Calu3 (cell line): ENCODE data around the gene ADAM22. TPM values are rescaled to one million over a fixed set of nuclear protein-coding genes. Genes with fewer than 3 reads are reported as not detected.

Source experiments
- BruUV-seq: library from RNA; stranded (reverse); fragments of 400-500 nt; replicated peaks from 2 replicates; lab custom pipeline; 2021; lab: Mats Ljungman, UMichigan
- CTCF ChIA-PET: fragments of 300-600 bp; sonication (Branson Sonifier 250); formaldehyde crosslinking; loops from one replicate; lab custom pipeline; 2022; ENCODE audit warnings: antibody characterized with exemption; lab: Charles Lee
- DNase-seq: peaks from one replicate; pipeline ENCODE4 v3.0.0; 2022
- H3K27ac Mint-ChIP-seq: one replicate; pipeline ENCODE4 v1.8.0; 2022; ENCODE audit warnings: mixed read lengths; ENCODE audit not compliant: unreplicated experiment
- H3K27me3 Mint-ChIP-seq: one replicate; pipeline ENCODE4 v1.8.0; 2022; ENCODE audit warnings: mixed read lengths; ENCODE audit not compliant: unreplicated experiment
- H3K36me3 Mint-ChIP-seq: one replicate; pipeline ENCODE4 v1.8.0; 2022; ENCODE audit warnings: mild to moderate bottlenecking, moderate library complexity, mixed read lengths; ENCODE audit not compliant: insufficient read depth, unreplicated experiment
- H3K4me1 Mint-ChIP-seq: one replicate; pipeline ENCODE4 v1.8.0; 2022; ENCODE audit warnings: mild to moderate bottlenecking, low read depth, mixed read lengths; ENCODE audit not compliant: unreplicated experiment
- H3K4me3 Mint-ChIP-seq: one replicate; pipeline ENCODE4 v1.8.0; 2022; ENCODE audit warnings: mild to moderate bottlenecking, low read depth, moderate library complexity, mixed read lengths; ENCODE audit not compliant: unreplicated experiment
- H3K9me3 Mint-ChIP-seq: one replicate; pipeline ENCODE4 v1.8.0; 2022; ENCODE audit warnings: low read depth, mixed read lengths; ENCODE audit not compliant: unreplicated experiment
- intact Hi-C: fragments of 100-400 bp; cut with micrococcal nuclease; formaldehyde crosslinking; loops from one replicate; pipeline ENCODE4 v1.10.0; 2022; ENCODE audit not compliant: unreplicated experiment
- total RNA-seq: library from RNA; stranded (reverse); gene quantifications from 2 replicates; pipeline ENCODE4 v1.2.3, GENCODE V29; 2022
- TF ChIP-seq, protein P1 (sequence below): fragments of 200-600 bp; IDR thresholded peaks from one replicate; pipeline ENCODE4 v1.8.0; 2022; ENCODE audit warnings: antibody characterized with exemption; ENCODE audit not compliant: unreplicated experiment

ADAM22 gene
- total RNA-seq, 1 experiment from 2014 or later = 3.0 TPM

GRCh38 chr7:88102675-88103074 is 168.6 kb downstream of the ADAM22 start:
- CTCF ChIA-PET = no interaction called here
- no peaks in the 10 kb centered on the region for H3K4me1 Mint-ChIP-seq
- intact Hi-C loops = no loop called here
- no peaks in the 10 kb centered on the region for H3K27me3 Mint-ChIP-seq
- BruUV-seq = no TSS peak
- TF ChIP-seq, protein P1, sequence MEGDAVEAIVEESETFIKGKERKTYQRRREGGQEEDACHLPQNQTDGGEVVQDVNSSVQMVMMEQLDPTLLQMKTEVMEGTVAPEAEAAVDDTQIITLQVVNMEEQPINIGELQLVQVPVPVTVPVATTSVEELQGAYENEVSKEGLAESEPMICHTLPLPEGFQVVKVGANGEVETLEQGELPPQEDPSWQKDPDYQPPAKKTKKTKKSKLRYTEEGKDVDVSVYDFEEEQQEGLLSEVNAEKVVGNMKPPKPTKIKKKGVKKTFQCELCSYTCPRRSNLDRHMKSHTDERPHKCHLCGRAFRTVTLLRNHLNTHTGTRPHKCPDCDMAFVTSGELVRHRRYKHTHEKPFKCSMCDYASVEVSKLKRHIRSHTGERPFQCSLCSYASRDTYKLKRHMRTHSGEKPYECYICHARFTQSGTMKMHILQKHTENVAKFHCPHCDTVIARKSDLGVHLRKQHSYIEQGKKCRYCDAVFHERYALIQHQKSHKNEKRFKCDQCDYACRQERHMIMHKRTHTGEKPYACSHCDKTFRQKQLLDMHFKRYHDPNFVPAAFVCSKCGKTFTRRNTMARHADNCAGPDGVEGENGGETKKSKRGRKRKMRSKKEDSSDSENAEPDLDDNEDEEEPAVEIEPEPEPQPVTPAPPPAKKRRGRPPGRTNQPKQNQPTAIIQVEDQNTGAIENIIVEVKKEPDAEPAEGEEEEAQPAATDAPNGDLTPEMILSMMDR = no peak
- no peak for DNase-seq
- H3K27ac Mint-ChIP-seq = no peak overlapping the region
- no peaks in the 10 kb centered on the region for H3K9me3 Mint-ChIP-seq
- H3K36me3 Mint-ChIP-seq = no peaks in the 10 kb centered on the region
- no peak overlapping the region for H3K4me3 Mint-ChIP-seq

- DNase-seq = no peak
- H3K9me3 Mint-ChIP-seq = no peaks in the 10 kb centered on the region
- H3K4me1 Mint-ChIP-seq = no peaks in the 10 kb centered on the region
- H3K4me3 Mint-ChIP-seq = no peak overlapping the region
- TF ChIP-seq, protein P1 = no peak
- CTCF ChIA-PET = no interaction called here
- BruUV-seq = no TSS peak
- H3K36me3 Mint-ChIP-seq = no peaks in the 10 kb centered on the region
- intact Hi-C loops = no loop called here
- H3K27ac Mint-ChIP-seq = no peak overlapping the region
- H3K27me3 Mint-ChIP-seq = no peaks in the 10 kb centered on the region
Observed at GRCh38 chr7:88104732-88105131, 170.7 kb downstream of the ADAM22 start.

DNA sequence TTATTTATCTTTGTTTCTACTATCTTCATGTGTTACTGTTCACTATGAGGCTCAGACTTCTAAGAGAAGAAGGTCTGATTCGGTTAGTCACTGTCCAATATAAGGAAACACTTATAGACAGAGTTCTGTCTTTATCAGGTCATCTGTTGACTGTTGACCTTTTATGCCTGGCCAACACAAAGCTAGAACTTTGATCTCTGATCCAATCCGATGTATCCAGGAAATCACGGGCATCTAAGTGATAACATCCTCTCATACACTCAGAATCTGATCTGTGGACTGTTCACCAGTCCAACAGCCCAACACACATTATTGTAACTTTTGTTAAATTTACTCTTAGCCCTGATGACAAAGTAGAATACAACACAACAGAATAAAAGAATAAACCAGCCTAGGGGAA is 171.2 kb downstream of the ADAM22 start:
- CTCF ChIA-PET = interaction anchor here (0.6 kb wide), 2 partner anchors 62 to 251 kb away, joined by 3 to 5 read pairs; no protein-coding TSS in a partner anchor

DNA sequence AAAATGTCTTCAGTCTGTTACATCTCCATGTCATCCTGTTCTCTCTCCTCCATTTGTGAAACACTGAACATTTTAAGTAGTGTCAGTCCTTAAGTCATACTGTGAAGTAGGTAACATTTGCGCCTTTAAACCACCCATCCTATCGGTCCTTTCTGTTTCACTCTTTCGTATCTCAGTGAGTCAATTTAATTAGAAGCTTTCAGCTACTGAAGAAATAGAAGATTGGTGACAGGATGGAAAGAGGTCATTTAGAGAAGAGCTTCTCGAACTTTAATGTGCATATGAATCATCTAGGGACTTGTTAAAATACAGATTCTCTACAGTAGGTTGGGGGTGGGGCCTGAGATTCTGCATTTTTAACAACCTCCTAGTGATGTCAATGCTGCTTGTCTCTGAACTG is 172.4 kb downstream of the ADAM22 start:
- no peaks in the 10 kb centered on the region for H3K4me1 Mint-ChIP-seq
- no peaks in the 10 kb centered on the region for H3K9me3 Mint-ChIP-seq
- TF ChIP-seq, protein P1 = no peak
- CTCF ChIA-PET = no interaction called here
- no TSS peak for BruUV-seq
- no peak for DNase-seq
- H3K36me3 Mint-ChIP-seq = no peaks in the 10 kb centered on the region
- intact Hi-C loops = no loop called here
- no peak overlapping the region for H3K27ac Mint-ChIP-seq
- H3K4me3 Mint-ChIP-seq = no peak overlapping the region
- no peaks in the 10 kb centered on the region for H3K27me3 Mint-ChIP-seq

More for the DNA sequence above, 171.2 kb downstream of the ADAM22 start:
- BruUV-seq = no TSS peak
- no peaks in the 10 kb centered on the region for H3K9me3 Mint-ChIP-seq
- H3K27me3 Mint-ChIP-seq = no peaks in the 10 kb centered on the region
- TF ChIP-seq, protein P1 = no peak
- intact Hi-C loops = no loop called here
- DNase-seq = no peak
- no peaks in the 10 kb centered on the region for H3K36me3 Mint-ChIP-seq
- H3K4me1 Mint-ChIP-seq = no peaks in the 10 kb centered on the region
- H3K4me3 Mint-ChIP-seq = no peak overlapping the region
- no peak overlapping the region for H3K27ac Mint-ChIP-seq
